ENCODE results near the gene TLR9.
"Not testable (repeated sequence)": the region's sequence is repeated elsewhere in the genome, so short reads cannot be mapped to it uniquely, and the experiment has no call there.

The TLR9 gene

DNA sequence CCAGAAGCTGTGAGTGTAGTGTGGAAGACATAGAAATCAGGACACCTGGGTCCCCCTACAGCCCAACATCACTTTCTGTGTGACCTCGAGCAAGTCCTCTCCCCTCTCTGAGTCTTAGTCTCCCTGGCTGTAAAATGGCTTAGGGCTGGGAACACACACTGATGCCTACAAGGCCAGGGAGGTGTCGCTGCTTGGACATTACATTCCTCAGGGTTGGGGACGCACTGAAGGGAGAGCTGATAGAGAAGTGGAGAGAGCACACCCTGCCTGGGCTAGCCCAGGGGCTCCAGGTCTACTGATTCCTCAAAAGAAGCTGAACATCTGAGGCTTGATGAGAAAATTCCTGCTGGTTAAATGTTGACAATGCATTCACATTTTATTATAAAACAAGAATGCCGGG lies 33.8 kb downstream of the TLR9 start:
- DNase-seq, result no peak

DNA sequence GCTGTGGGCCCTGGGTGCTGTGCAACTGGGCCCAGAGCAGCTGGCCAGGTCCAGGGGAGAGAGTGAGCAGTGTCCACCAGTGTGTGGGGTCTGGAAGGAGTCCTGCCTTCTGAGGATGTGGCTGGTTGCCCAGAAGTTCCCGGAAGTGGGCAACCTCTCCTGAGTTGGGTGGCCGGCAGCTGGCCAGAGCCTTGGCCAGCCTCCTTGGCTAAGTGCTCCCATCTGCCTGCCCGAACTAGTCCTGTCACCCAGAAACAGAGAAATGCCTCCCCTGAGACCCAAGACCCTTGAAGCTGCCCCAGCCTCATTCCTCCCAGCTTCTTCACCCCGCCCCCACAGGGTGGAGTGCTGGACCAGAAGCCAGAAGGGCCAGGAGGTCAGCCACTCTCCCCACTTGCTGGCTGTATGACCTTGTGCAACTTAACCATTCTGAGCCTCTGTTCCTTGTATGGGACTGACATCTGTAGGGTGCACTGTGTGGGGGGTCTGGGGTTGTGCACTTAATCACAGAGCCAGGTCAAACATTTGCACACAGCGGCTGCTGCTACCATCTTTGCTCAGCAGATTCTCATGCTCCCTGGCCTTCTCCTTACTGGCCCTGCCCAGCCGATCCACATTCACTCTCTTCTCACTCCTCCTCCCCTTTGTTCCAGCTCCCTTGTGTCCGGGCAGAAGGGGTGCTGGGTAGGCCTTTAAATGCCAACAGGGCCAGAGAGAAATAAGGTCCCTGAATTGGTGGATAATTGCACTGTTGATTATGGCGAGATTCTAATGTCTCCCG lies 35.0 kb downstream of the TLR9 start:
- no peak for DNase-seq

DNA sequence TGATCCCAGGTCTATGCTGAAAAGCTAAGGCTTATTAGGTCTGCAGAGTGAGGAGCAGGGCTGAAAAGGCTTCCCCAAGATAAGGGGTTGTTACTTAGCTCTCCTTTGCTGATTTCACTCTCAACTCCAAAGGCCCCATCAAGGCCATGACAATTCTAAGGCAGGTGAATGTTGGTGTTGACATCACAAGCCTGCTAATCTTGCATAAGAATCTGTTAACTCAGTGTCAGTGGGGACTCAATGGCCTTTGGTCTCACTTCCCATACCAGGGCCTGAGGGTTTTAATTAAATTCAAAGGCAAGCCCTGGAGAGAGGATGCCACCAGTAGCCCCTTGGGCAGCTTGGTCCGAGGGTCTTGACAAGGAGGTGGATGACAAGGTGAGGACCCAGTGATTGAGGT lies 36.9 kb downstream of the TLR9 start:
- no peak for DNase-seq

DNA sequence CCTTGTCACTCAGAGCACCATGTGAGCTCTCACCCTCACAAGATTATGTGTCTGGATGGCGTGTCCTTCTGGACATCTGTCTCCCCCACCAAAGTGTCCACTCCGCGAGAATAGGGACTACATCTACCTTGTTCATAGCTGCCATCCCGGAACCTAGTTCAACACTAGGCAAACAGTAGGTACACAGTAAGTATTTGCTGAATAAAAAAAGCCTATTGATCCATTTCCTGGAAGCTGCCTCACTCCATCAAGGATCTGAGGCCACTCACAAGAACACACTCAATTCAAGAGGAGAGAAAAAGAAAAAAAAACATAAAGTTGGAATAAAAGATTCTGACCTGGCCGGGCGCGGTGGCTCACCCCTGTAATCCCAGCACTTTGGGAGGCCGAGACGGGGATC lies 38.7 kb downstream of the TLR9 start:
- no peak for DNase-seq

DNA sequence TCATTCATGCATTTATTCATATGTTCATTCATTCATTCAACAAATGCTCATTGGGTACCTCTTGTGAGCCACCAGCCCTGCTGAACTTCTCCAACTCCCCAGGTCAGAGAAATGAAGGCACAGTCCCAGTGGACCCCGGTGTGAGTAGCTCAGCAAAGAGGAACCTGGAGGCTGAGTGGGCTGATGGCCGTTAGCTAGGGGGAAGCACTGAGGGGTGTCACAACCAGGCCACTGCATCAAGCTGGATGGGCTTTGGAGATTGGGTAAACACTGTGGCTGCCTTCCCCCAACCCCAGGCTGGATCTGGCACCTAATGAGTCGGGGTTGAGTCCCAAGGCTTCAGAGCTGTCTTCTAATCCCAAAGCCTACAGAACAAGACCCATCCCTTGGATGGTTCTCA lies 39.6 kb downstream of the TLR9 start:
- DNase-seq, result no peak

DNA sequence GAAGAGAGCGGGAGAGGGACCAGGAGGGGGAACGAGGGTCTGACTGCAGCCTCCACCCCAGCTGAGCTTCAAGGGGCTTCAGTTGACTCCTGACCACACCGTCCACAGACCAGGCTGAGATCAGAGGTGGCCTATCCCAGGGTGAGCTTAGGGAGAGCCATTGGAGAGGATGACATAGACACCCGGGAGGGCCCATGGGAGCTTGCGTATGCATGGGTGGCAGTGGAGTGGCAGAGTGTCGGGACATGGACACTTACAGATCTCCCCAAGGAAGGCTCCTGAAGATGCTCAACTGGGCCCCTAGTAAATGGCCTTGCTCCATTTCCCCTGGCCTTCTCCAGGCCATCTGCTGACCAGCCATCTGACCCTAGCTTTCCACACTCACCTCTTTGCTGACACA lies 40.1 kb downstream of the TLR9 start:
- DNase-seq, result no peak

DNA sequence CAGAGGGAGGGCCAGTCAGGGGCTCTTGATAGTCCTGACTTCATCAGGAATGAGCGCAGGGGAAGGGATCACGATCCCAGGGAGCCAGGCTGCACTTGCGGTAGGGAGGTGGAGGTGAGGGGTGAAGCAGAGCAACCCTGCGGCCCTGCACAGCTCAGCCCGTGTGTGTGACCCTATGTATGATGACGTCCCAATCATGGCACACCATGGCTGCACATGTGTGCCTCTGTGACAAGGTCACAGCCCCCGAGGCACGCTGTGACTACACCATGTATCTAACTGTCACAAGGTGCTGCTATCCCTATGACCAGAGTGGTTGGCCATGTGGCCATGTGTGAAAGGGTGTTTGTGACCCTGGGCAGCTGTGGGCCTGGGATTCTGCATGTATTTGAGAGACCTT lies 40.8 kb downstream of the TLR9 start:
- no peak for DNase-seq

DNA sequence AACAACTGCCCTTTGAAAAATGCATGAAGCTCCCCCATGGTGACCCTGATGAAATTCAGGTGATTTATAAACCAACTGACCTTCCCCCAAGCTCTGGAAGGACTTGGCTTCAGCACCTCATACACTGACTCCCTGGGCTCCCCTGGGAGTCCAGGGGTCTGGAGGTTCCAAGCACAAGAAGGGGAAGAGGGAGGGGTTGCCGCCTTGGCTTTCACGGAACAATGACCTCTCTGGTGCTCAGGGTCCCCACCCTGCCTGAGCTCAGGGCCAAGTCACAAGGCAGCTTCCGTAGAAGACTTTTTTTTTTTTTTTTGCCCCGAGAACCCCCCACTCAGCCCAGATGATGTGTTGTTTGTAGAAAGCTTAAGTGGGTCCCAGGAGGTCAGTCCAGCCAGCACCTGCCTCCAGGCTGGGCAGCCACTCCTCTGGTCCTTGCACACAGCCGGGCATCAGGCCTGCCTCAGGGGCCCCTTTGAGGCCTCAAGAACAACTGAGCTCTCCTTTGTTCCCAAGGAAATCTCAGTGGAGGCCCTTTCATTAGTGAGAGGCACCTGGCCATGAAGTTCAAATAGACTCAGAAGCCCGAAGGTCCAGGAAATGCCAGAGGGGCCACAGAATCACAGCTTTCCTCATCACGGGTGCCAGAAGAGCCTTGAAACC lies 41.5 kb downstream of the TLR9 start:
- DNase-seq, result no peak

DNA sequence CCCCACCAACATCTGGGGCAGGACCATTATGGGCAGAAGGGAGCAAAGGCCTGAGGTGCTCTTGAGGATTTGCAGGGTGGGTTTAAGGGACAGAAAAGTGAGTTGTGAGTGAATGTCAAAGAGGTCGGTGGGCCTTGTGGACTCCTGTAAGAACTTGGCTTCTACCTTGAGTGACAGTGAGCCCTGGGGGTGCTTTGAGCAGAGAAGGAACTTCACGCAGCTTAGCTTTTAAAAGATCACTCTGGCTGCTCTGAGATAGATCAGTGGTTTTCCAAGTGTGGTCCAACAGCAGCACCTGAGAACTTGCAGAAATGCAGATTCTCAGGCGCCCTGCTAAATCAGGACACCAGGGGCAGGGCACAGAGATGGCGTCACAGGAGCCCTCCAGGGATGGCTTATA lies 42.8 kb downstream of the TLR9 start:
- no peak for DNase-seq

DNA sequence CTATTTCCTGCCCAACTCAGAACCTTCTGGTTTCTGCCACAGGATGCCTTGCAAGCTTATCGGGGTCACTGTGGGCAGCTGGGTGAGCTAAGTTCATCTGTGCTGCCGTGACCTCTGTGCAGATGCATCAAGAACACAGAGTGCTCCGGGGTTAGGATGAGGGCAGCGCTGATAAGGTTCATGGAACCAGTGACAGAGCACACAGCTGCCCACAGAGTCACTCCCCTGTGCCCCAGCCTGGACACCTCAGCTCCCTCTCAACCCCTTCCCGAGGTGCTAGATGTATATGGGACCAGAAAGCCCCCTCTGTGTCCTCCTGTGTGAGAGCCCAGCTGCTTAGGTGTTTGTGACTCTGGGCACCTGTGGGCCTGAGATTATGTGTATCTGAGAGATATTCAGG lies 43.2 kb downstream of the TLR9 start:
- DNase-seq, result no peak

DNA sequence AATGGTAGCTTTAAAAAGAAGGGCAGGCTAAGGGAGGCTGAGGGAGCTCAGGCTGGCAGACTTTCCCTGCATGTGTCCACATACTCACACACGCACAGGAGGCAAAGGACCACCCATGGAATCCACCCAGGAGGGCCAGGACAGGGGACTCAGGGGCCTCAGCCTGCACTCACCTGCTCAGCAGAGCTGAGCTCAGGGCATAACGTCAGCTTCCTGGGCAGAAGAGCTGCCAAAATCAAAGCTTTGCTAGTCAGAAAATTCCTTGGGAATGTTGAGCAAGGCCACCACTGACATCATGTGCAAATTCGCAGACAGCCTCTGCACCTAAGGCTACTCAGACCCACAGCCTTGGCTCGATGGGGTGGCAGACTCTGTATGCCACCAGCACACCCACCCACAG lies 43.9 kb downstream of the TLR9 start:
- no peak for DNase-seq

DNA sequence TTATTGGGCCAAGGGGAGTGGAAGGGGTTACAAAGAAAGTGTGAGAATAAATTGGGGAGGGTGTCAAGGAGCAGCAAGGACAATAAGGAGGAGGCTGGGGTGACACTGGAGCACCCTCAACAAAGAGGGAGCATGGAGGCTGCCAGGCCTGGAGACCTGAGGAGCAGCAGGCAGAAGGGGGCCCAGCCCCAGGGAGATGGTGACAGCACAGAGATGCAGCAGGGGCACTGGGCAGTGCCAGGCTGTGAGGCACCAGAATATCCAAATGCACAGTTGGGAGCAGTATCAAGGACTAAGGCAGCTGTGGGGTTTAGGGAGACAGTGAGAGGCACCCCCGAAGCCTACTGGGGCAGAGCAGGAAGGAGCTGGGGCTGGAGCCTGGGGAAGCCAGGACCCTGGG lies 46.9 kb downstream of the TLR9 start:
- DNase-seq, result no peak

DNA sequence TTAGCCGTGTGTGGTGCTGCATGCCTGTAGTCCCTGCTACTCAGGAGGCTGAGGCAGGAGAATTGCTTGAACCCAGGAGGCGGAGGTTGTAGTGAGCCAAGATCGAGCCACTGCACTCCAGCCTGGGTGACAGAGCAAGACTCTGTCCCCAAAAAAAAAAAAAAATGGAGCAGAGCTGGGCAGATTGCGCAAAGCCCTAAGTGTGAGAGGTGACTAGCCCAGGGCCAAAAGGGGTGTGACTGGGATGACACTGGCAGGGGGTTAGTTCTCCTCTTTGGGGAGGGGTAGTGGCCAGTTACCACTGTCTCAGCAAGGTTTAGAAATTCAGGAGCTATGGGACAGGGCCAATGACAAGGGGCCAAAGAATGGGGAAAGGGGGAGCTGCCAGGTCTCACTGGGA lies 47.3 kb downstream of the TLR9 start:
- not testable (repeated sequence) for DNase-seq

DNA sequence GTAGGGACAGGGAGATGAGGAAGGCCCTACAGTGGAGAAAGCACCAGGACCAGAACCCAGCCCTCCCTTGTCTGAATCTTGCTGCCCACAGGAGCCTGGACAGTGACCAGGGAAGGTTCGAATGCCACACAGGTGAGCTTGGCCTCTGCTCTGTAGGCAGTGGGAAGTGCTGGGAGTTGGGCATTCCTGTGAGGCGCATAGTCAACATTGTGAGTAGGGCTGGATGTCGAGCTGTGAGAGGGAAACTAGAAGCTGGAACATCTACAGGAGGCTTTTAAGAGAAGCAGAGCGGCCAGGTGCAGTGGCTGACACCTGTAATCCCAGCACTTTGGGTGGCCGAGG lies 47.8 kb downstream of the TLR9 start:
- DNase-seq, result no peak

DNA sequence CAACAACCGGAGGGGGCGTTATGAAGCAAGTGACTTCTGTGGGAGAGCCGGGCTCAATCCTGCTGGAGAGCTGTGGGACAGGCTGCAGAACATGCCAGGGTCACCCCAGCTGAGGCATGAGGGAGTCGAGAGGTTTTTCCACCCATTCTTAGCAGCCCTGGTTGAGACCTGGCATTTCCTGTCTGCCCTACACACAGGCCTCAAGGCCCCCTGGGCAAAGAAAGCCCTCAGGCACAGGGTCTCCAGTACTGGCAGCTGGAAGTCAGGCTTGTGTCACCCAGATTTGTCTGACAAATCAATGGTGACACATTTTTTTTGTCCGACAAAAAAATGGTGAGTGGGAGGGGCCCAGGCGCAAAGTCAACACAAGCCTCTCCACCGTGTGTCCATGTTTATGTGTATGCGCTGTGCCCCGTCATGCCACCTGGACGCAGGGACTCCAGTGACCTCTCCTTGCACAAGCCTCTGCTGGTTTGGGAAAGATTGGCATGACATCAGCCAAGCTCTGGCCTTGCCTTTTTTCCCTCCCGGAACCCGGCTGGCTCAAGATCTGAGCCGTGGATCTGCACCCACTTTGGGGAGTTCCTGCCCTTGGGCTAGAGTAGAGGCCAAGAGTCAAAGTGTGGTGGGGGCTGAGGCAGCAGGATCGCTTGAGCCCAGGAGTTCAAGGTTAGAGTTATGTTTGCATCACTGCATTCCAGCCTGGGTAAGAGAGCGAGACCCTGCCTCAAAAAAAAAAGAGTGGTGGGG lies 48.3 kb downstream of the TLR9 start:
- DNase-seq, result no peak

DNA sequence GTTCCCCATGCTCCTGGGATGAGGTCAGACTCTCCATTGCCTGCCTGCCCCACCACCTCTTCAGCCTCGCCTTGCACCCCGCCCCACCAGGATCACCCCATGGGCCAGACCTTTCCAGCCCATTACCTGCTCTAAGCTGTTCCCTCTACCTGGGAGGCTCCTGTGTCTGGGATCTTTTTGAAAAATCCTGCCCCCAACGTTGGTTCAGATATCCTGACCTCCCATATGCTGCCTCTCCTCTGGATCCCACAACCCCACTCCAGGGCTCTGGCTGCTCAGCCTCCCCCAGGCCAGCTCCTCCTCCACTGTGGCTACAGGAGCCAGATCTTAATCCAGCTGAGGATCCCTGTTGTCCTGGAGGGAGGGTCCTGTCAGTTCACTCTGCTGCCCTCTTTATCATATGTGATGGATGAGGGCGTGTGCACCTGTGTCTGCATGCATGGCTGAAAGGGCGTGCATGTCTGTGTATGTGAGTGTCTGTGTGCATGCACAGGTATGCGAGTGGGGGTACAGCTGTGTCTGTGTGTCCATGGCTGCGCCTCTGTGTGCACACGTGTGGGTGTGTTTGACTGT lies 49.2 kb downstream of the TLR9 start:
- no peak for DNase-seq

DNA sequence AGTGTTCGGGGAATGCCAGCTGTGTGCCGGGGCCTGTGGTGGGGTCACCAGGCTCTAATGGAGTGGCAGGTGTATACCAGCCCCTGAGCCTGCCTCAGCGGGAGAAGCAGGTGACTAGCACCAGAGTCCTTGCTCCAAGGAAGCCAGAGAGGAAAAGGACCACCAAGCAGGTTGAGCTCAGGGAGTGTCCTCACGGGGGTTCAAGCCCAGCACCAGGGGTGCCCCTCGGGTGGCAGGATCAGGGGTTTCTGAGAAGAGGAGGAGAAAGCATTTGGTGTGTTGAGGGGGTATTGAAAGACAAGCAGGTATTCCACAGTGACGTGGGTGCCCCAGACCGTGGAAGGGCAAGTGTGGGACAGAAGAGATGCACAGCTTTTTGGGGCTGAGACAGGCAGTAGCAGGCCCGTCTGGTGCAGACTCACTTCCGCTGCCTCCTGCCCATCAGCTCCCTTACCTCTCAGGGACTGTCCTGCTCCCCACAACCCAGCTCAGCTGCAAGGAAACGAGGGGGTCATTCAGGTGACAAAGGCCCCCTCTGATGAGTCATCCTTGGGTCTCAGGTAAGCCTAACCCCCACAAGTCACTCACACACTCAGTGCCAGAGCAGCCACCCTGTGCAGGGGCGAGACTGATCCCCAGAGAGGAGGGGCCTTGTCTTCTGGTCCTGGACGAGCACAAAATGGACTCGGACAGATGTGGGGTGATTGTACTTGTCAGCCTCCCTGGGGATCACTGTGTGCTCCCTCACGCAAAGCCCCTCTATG lies 49.8 kb downstream of the TLR9 start:
- no peak for DNase-seq

DNA sequence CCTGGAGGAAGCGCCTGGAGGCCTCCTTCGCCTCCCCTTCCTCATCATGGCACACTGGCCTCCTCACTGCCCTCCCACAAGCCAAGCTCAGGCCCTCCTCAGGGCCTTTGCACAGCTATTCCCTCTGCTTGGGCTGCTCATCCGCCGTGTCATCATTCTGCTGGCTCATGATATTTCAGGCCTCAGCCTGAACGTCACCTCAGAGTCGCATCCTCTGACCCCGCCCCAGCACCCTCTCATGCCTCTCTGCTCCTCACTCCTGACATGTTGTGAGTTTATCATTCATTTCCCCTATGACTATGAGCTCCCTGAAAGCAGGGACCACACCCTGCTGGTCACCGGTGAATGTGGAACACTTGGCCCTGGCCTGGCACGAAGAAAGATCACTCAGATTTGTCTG lies 50.5 kb downstream of the TLR9 start:
- peak in 1 of 2 experiments; percentile 14 for DNase-seq

DNA sequence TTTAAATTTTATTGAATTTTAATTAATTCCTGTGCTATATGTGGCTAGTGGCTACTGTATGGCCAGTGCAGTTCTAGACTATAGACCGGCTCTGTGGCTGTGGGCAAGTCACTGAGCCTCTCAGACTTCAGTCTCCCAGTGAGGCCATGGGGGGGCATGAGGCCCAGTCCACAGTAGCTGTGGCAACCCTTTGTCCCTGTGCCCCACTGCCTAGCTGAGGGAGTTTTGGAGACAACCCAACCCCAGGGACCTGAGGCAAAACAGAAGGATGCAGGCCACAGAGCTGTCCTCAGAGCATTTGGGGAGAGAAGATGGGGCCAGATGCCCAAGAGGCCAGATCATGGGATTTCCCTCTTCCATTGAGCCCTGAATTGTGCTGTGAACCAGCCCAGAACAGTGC lies 52.3 kb downstream of the TLR9 start:
- DNase-seq, result no peak

DNA sequence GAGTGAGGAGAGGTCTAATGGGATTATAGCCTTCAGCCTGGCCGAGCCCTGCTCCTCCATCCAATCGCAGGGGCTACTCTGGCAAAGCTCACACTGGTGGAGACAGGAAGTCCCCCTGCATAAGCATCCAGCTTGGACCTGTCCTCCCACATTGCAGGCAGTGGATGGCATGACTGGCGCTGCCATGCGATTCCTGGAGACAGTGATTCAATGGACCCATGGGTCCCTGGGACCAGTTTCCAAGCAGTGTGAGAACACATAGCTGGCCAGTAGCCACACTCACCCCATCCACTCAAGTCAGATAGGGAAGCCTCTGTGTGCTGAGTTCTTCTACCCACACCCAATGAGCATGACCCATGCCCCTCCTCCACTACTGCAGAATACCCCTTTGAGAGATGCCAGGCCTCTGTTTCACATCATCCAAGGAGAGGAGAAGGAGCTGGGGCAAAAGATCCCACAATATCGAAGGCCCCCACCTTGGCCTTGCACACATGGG lies 53.1 kb downstream of the TLR9 start:
- no peak for DNase-seq

DNA sequence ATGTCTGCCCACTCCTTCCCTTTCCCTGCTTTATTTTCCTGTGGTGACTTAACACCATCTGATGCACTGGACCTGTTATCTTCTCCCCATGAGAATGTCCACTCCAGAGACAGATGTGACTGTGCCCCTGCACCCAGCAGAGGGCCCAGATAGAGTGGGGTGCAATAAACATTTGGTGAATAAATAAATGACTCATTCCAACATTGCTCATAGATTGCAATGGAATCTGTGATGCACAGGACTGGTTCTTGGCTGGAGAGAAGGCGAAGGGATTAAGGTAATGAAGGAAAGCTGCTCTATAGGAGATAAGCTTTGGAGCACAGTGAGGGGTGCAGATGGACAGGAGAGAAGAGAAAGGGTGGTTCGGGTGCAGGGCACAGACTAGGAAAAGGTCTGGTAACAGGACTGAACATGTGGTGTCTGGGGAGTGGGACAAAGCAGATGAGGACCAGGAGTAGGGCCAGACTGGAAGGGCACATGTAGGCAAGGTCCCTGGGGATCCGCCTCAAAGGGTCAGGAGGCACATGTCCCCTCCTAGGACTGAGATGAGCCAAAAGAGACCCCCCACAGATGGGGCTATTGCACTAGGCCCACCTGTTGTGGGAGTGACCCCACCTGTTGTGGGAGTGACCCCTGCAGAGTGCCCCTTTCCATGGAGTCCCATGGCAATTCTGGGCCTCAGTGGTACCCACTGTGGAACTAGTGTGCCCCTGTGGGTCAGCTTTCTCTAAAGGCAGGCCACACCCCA lies 53.8 kb downstream of the TLR9 start:
- no peak for DNase-seq

Measured in activated CD4-positive, alpha-beta T cell treated with anti-CD3 and anti-CD28 coated beads, Interleukin-2, amount 50 U/mL, for 48 hours (primary cell).